MM.1S (cell line): ENCODE results near the gene FRMD6.

Source experiments
- EZH2 ChIP-seq: fragments of 300-600 bp; sonication (generic); optimal IDR thresholded peaks from 2 replicates; pipeline ENCODE3; 2017; ENCODE audit warnings: low read depth, mild to moderate bottlenecking, antibody characterized with exemption, low read length, mixed read lengths
- EZH2phosphoT487 ChIP-seq: fragments of 300-600 bp; sonication (generic); IDR thresholded peaks from 2 replicates; pipeline ENCODE4 v1.6.1; 2018; ENCODE audit warnings: antibody characterized with exemption, low read length
- TF ChIP-seq, protein P1 (sequence below): fragments of 300-600 bp; sonication (generic); IDR thresholded peaks from 2 replicates; pipeline ENCODE4 v1.5.1; 2016; ENCODE audit warnings: antibody characterized with exemption, low read length, mixed read lengths

GRCh38 chr14:51657762-51658161, 6.1 kb downstream of the FRMD6 start:
- TF ChIP-seq, protein P1, sequence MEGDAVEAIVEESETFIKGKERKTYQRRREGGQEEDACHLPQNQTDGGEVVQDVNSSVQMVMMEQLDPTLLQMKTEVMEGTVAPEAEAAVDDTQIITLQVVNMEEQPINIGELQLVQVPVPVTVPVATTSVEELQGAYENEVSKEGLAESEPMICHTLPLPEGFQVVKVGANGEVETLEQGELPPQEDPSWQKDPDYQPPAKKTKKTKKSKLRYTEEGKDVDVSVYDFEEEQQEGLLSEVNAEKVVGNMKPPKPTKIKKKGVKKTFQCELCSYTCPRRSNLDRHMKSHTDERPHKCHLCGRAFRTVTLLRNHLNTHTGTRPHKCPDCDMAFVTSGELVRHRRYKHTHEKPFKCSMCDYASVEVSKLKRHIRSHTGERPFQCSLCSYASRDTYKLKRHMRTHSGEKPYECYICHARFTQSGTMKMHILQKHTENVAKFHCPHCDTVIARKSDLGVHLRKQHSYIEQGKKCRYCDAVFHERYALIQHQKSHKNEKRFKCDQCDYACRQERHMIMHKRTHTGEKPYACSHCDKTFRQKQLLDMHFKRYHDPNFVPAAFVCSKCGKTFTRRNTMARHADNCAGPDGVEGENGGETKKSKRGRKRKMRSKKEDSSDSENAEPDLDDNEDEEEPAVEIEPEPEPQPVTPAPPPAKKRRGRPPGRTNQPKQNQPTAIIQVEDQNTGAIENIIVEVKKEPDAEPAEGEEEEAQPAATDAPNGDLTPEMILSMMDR, result no peak
- TF ChIP-seq EZH2 (no peak), EZH2phosphoT487 (no peak)
